ENCODE results near the gene IFNA21.
"Not testable (repeated sequence)": the region's sequence is repeated elsewhere in the genome, so short reads cannot be mapped to it uniquely, and the experiment has no call there.

IFNA21 gene

GRCh38 chr9:21166560-21166959 lies at the start of gene IFNA21:
TSS of gene IFNA21 (minus strand) at chr9:21166660. CDS start at chr9:21166612, 48 bp downstream.
- H3K27ac ChIP-seq, H3K4me3 ChIP-seq: not testable (repeated sequence)

GRCh38 chr9:21213411-21214326 lies 47.2 kb upstream of the IFNA21 start:
- H3K27ac ChIP-seq, H3K4me3 ChIP-seq: not testable (repeated sequence)

GRCh38 chr9:21212160-21212559 lies 45.7 kb upstream of the IFNA21 start:
- H3K4me3 ChIP-seq, H3K27ac ChIP-seq: not testable (repeated sequence)

GRCh38 chr9:21210782-21211181 lies 44.3 kb upstream of the IFNA21 start:
- not testable (repeated sequence) for H3K27ac ChIP-seq, H3K4me3 ChIP-seq

- Histone ChIP-seq H3K4me3 (no peak overlapping the region), H3K27ac (no peak overlapping the region)
Measured at GRCh38 chr9:21210311-21210710, 43.9 kb upstream of the IFNA21 start.

GRCh38 chr9:21207043-21207442 lies 40.6 kb upstream of the IFNA21 start, which contains the start of gene IFNA10:
TSS of gene IFNA10 (minus strand) at chr9:21207143. CDS start at chr9:21207097, 46 bp downstream.
- H3K27ac ChIP-seq, H3K4me3 ChIP-seq: not testable (repeated sequence)

GRCh38 chr9:21205204-21205603 lies 38.7 kb upstream of the IFNA21 start:
- Histone ChIP-seq H3K27ac (no peak overlapping the region), H3K4me3 (no peak overlapping the region)

- not testable (repeated sequence) for H3K27ac ChIP-seq
Measured at GRCh38 chr9:21202105-21202504, 35.6 kb upstream of the IFNA21 start, which contains the start of gene IFNA7. TSS of gene IFNA7 (minus strand) at chr9:21202205. CDS start at chr9:21202165, 40 bp downstream.

GRCh38 chr9:21194867-21195776 lies 28.7 kb upstream of the IFNA21 start:
- H3K27ac ChIP-seq, H3K4me3 ChIP-seq: not testable (repeated sequence)

More at GRCh38 chr9:21202105-21202504, 35.6 kb upstream of the IFNA21 start, which contains the start of gene IFNA7:
- H3K4me3 ChIP-seq: not testable (repeated sequence)

- not testable (repeated sequence) for H3K27ac ChIP-seq, H3K4me3 ChIP-seq
Measured at GRCh38 chr9:21187487-21187886, 21.0 kb upstream of the IFNA21 start, which contains the start of gene IFNA4. TSS of gene IFNA4 (minus strand) at chr9:21187587. CDS start at chr9:21187531, 56 bp downstream.

GRCh38 chr9:21182810-21183736 lies 16.6 kb upstream of the IFNA21 start:
- H3K4me3 ChIP-seq, H3K27ac ChIP-seq: not testable (repeated sequence)

GRCh38 chr9:21174671-21175070 lies 8.2 kb upstream of the IFNA21 start:
- H3K4me3 ChIP-seq: no peak overlapping the region
- H3K27ac ChIP-seq: no peak overlapping the region

GRCh38 chr9:21172156-21172555 lies 5.7 kb upstream of the IFNA21 start:
- H3K4me3 ChIP-seq: no peak overlapping the region

GRCh38 chr9:21171351-21171750 lies 4.9 kb upstream of the IFNA21 start:
- no peak overlapping the region for H3K27ac ChIP-seq
- no peak overlapping the region for H3K4me3 ChIP-seq

More at GRCh38 chr9:21172156-21172555, 5.7 kb upstream of the IFNA21 start:
- H3K27ac ChIP-seq: no peak overlapping the region

GRCh38 chr9:21165516-21165915 lies 944 bp downstream of the IFNA21 start:
- Histone ChIP-seq H3K4me3 (no peak overlapping the region), H3K27ac (no peak overlapping the region)

GRCh38 chr9:21160178-21160577 lies 6.3 kb downstream of the IFNA21 start:
- no peak overlapping the region for H3K27ac ChIP-seq
- no peak overlapping the region for H3K4me3 ChIP-seq

- H3K4me3 ChIP-seq: no peak overlapping the region
Measured at GRCh38 chr9:21155501-21155900, 11.0 kb downstream of the IFNA21 start.

GRCh38 chr9:21154018-21154608 lies 12.3 kb downstream of the IFNA21 start:
- no peak overlapping the region for H3K4me3 ChIP-seq
- no peak overlapping the region for H3K27ac ChIP-seq

More at GRCh38 chr9:21155501-21155900, 11.0 kb downstream of the IFNA21 start:
- no peak overlapping the region for H3K27ac ChIP-seq

Data from skin epidermis (tissue), 12 donors.